HG02571 (cell line): ENCODE data around the gene FERMT3.

Source experiments
- ATAC-seq: cut with Tn5 transposase; IDR thresholded peaks from one replicate; pipeline ENCODE4 v1.9.1; 2021; ENCODE audit warnings: mild to moderate bottlenecking, moderate library complexity; ENCODE audit not compliant: unreplicated experiment

The FERMT3 gene

GRCh38 chr11:64219354-64219684 lies 12.8 kb downstream of the FERMT3 start:
- ATAC-seq: no peak

GRCh38 chr11:64219755-64220154 lies 13.2 kb downstream of the FERMT3 start:
- no peak for ATAC-seq

- no peak for ATAC-seq
These were observed 13.8 kb downstream of the FERMT3 start for GRCh38 chr11:64220271-64220670.

GRCh38 chr11:64220798-64221197 lies 14.3 kb downstream of the FERMT3 start:
- ATAC-seq: no peak

- ATAC-seq: no peak
These were observed 16.1 kb downstream of the FERMT3 start for GRCh38 chr11:64222651-64223000.

- ATAC-seq: no peak
These were observed 16.6 kb downstream of the FERMT3 start for GRCh38 chr11:64223001-64223651.

- no peak for ATAC-seq
These were observed 17.8 kb downstream of the FERMT3 start for GRCh38 chr11:64224151-64224890.

- ATAC-seq: no peak
These were observed 18.5 kb downstream of the FERMT3 start for GRCh38 chr11:64224891-64225607.

GRCh38 chr11:64225608-64226506 lies 19.3 kb downstream of the FERMT3 start, which contains the start of the genes NUDT22 and TRPT1:
NUDT22 (plus strand) TSS chr11:64226274; CDS start chr11:64226653, 379 bp downstream.
TRPT1 (minus strand) TSS chr11:64226186; CDS start chr11:64225860, 326 bp downstream.
- peak; percentile 59 for ATAC-seq

GRCh38 chr11:64226507-64227051 lies 20.1 kb downstream of the FERMT3 start:
- ATAC-seq: peak; percentile 26

- no peak for ATAC-seq
These were observed 21.0 kb downstream of the FERMT3 start for GRCh38 chr11:64227405-64227956.

GRCh38 chr11:64229090-64229743 lies 22.7 kb downstream of the FERMT3 start:
- no peak for ATAC-seq

GRCh38 chr11:64229744-64230170 lies 23.2 kb downstream of the FERMT3 start:
- no peak for ATAC-seq

GRCh38 chr11:64230171-64230984 lies 23.9 kb downstream of the FERMT3 start, which contains the start of gene DNAJC4:
DNAJC4 (plus strand) TSS chr11:64230548; CDS start chr11:64230855, 307 bp downstream.
- no peak for ATAC-seq

- ATAC-seq: no peak
These were observed 24.5 kb downstream of the FERMT3 start for GRCh38 chr11:64230985-64231365.

GRCh38 chr11:64231546-64231945 lies 25.0 kb downstream of the FERMT3 start:
- ATAC-seq: no peak

GRCh38 chr11:64232182-64232966 lies 25.9 kb downstream of the FERMT3 start:
- ATAC-seq: no peak

- ATAC-seq: no peak
These were observed 26.4 kb downstream of the FERMT3 start for GRCh38 chr11:64232967-64233315.
